Stomach (tissue), 19 donors: ENCODE results near the gene BSX. TPM values are rescaled to one million over a fixed set of nuclear protein-coding genes. Genes with fewer than 3 reads are reported as not detected.

Experiments used
- DNase-seq, 2 donors: peaks; one replicate each; pipeline versions ENCODE4 v3.0.0 to v3.0.0-alpha.2; 2013 to 2019
- H3K27ac ChIP-seq, 5 donors: fragments of 200-600 bp in 4 of 5; sonication (generic) in 4 of 5; one replicate each; pipeline ENCODE4 v1.5.1; 2013 to 2019; ENCODE audit warnings: mild to moderate bottlenecking in 1 of 5, moderate library complexity in 1 of 5
- H3K27me3 ChIP-seq, 3 donors: fragments of 200-600 bp; sonication (generic); one replicate each; pipeline ENCODE4 v1.5.1; 2017 to 2019; ENCODE audit warnings: mixed run types in 1 of 3
- H3K36me3 ChIP-seq, 4 donors: fragments of 200-600 bp; sonication (generic); 1 replicate in 3 of 4; 2 replicates in 1 of 4; pipeline ENCODE4 v1.5.1; 2016 to 2019
- H3K4me1 ChIP-seq, 4 donors: fragments of 200-600 bp; sonication (generic); one replicate each; pipeline ENCODE4 v1.5.1; 2016 to 2019
- H3K4me3 ChIP-seq, 4 donors: fragments of 200-600 bp; sonication (generic) in 3 of 4; one replicate each; pipeline ENCODE4 v1.5.1; 2016 to 2019; ENCODE audit warnings: mild to moderate bottlenecking in 1 of 4
- H3K9me3 ChIP-seq, 4 donors: fragments of 200-600 bp; sonication (generic); one replicate each; pipeline ENCODE4 v1.5.1; 2016 to 2019
- EP300 ChIP-seq: sonication (generic); formaldehyde crosslinking; IDR thresholded peaks from one replicate; pipeline ENCODE4 v1.6.1; 2017; ENCODE audit warnings: antibody characterized with exemption
- POLR2A ChIP-seq, 4 donors: fragments of 450-650 bp; IDR thresholded peaks; one replicate each; pipeline ENCODE4 v1.6.1; 2016; ENCODE audit warnings: antibody characterized with exemption in 4 of 4, control low read depth in 2 of 4, mild to moderate bottlenecking in 1 of 4, moderate library complexity in 1 of 4
- POLR2AphosphoS5 ChIP-seq, 3 donors: sonication (generic); formaldehyde crosslinking; IDR thresholded peaks; one replicate each; pipeline ENCODE4 v1.6.1; 2016; ENCODE audit warnings: antibody characterized with exemption in 3 of 3
- WGBS, 5 donors: extraction: QIAGEN DNeasy Blood & Tissue Kit in 3 of 5; methylation state at CpG; one replicate each; pipeline versions ENCODE4 v1.1.5 to v1.1.7; 2013 to 2018; 5-methylcytosine and 5-hydroxymethylcytosine counted together
- intact Hi-C: fragments of 100-400 bp; cut with DNase I; formaldehyde crosslinking; loops from one replicate; pipeline ENCODE4 v1.15.1; 2023; ENCODE audit warnings: low total_unique reads
- long read RNA-seq, 10 donors: transcript quantifications; one replicate each; lab custom pipeline, GENCODE V29; 2026
- polyA plus RNA-seq, 3 donors: library from polyadenylated mRNA; stranded (reverse); fragments of 200-250 nt; gene quantifications; one replicate each; pipeline ENCODE4 v1.2.3, GENCODE V29; 2013
- total RNA-seq, 5 donors: library from RNA; depleted of rRNA; stranded (reverse); fragments of >200 nt; gene quantifications; one replicate each; pipeline versions ENCODE4 v1.1.0 to v1.2.3, GENCODE V29; 2014 to 2016
- TF ChIP-seq, protein P1 (sequence below), 7 experiments: fragments of 450-650 bp in 4 of 7; fragments of 200-600 bp in 3 of 7; sonication (generic) in 3 of 7; IDR thresholded peaks; one replicate each; pipeline ENCODE4 v1.5.1; 2016 to 2019; ENCODE audit warnings: antibody characterized with exemption in 7 of 7, control low read depth in 2 of 7, mild to moderate bottlenecking in 1 of 7
- donor health status: healthy with polysubstance abuse.
- donor health status: Bipolar disorder and iron deficiency.
- donor health status: healthy.

Gene BSX
- total RNA-seq, result not detected
- polyA plus RNA-seq, result not detected
- long read RNA-seq, donor 1, result 0 reads
- long read RNA-seq, donor 2, result 0 reads
- long read RNA-seq, donor 3, result 0 reads
- long read RNA-seq, donor 4, result 0 reads
- long read RNA-seq, donor 5, result 0 reads
- long read RNA-seq, donor 6, result 0 reads
- long read RNA-seq, donor 7, result 0 reads
- long read RNA-seq, donor 8, result 0 reads
- long read RNA-seq, donor 9, result 0 reads
- long read RNA-seq, donor 10, result 0 reads

DNA sequence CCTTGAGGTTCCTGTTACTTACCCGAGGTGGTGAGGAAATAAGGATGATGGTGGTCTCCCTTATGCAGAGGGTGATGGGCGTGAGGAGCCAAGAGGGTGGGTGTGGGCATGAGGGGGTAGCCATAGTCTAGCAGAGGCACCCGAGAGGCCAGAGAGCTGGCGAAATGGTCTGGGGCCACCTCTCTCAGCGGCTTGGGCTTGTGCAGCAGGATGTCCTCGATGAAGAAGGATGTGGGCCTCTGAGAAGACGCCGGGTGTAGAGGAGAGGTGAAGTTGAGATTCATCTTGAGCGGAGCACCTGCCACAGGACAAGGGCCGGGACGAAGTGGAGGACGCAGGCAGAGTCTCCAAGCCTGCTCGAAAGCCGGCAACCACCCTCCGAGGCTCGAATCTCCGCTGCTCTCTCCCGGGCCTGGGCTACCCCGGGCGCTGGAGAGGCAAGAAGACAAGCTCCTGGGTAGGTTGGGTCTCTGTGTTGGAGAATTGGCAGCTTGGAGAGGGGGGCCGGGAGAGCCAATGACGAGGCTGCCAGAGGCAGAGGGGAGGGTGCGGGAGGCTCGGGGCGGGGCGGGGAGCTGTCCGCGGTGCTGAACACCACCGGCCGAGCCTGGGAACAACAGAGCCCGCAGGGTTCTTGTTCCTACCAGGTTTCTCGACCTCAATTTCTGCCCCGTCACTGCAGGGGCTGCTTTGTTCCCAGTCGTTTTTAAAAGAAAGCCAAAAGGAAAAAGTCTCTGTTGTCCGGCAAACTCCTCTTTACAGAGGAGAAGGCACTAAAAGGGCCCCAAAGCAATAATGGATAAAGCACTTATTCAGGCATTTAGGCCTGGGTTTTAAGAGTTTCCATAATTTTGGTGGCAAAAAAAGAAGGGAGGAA lies at the start of gene BSX:
Gene BSX, minus strand, starts transcription at position 447 of the 877 bp plus-strand sequence. Its CDS starts 163 bp downstream, at position 284.
- H3K4me1 ChIP-seq, result peaks cover 17 to 49% (median 31%) of the 10 kb centered on the region in 4 donors
- peaks cover 0 to 6% (median 0%) of the 10 kb centered on the region in 4 donors for H3K9me3 ChIP-seq
- TF ChIP-seq, protein P1, sequence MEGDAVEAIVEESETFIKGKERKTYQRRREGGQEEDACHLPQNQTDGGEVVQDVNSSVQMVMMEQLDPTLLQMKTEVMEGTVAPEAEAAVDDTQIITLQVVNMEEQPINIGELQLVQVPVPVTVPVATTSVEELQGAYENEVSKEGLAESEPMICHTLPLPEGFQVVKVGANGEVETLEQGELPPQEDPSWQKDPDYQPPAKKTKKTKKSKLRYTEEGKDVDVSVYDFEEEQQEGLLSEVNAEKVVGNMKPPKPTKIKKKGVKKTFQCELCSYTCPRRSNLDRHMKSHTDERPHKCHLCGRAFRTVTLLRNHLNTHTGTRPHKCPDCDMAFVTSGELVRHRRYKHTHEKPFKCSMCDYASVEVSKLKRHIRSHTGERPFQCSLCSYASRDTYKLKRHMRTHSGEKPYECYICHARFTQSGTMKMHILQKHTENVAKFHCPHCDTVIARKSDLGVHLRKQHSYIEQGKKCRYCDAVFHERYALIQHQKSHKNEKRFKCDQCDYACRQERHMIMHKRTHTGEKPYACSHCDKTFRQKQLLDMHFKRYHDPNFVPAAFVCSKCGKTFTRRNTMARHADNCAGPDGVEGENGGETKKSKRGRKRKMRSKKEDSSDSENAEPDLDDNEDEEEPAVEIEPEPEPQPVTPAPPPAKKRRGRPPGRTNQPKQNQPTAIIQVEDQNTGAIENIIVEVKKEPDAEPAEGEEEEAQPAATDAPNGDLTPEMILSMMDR (IDR thresholded peaks at IDR 0.05), result no peak
- 5 to 15% (median 8%) methylated on average over 21 to 35 of the region's 35 CpGs for WGBS, 5 donors
- peaks cover 35 to 100% (median 95%) of the 10 kb centered on the region in 3 donors for H3K27me3 ChIP-seq
- no peak within 1 kb of the TSS for H3K4me3 ChIP-seq
- no peak within 1 kb of the TSS for H3K27ac ChIP-seq
- DNase-seq, result peak; percentile 45 to 88
- intact Hi-C loops, result no loop called here
- no peaks in the 10 kb centered on the region for H3K36me3 ChIP-seq

DNA sequence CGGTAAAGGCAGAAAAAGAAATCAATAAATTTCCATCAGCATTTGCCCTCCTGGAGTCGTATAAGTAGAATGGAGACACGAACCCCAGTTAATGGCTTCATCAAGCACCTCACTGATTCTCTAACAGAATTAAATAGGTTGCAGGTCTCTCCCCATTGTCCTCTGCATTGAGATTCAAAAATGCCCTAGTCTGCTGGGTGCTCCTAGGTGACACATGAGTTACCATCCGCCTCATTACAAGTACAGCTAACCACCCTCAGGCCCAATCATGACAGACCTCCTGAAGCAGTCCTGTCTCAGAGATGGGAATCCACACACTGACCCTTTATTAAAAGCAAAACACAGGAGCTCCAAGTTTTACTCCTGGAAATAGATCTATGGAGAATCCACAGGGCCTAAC lies 48.9 kb upstream of the BSX start:
- no peak overlapping the region for H3K4me3 ChIP-seq
- intact Hi-C loops, result no loop called here
- WGBS, 5 donors, result 53 to 67% (median 61%) methylated on average over 4 of the region's 4 CpGs
- H3K9me3 ChIP-seq, result no peaks in the 10 kb centered on the region
- H3K27ac ChIP-seq, result no peak overlapping the region
- H3K27me3 ChIP-seq, result peaks cover 0 to 7% (median 0%) of the 10 kb centered on the region in 3 donors
- no peaks in the 10 kb centered on the region for H3K36me3 ChIP-seq
- TF ChIP-seq EP300, result no peak
- TF ChIP-seq POLR2A (IDR thresholded peaks at IDR 0.05), result no peak
- TF ChIP-seq, protein P1 (IDR thresholded peaks at IDR 0.05), result no peak
- no peak for TF ChIP-seq POLR2AphosphoS5 (IDR thresholded peaks at IDR 0.05)
- no peaks in the 10 kb centered on the region for H3K4me1 ChIP-seq
- no peak for DNase-seq

DNA sequence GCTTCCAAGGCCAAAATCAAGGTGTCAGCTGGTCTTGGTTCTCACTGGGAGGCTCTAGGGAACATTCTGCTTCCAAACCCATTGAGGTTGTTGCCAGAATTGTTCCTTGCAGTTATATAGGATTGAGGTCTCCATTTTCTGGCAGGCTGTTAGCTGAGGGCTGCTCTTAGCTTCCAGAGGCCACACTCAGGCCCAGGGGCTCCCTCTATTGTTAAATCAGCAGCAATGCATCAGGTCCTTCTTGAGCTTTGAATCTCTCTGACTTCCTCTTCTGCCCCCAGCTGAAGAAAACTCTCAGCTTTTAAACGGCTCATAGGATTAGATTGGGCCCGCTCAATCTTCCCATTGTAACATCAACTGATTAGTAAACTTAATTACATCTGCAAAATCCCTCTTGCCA lies 39.3 kb upstream of the BSX start:
- Histone ChIP-seq H3K36me3 (no peaks in the 10 kb centered on the region), H3K4me3 (no peak overlapping the region), H3K9me3 (no peaks in the 10 kb centered on the region), H3K27ac (no peak overlapping the region), H3K27me3 (peaks cover 0 to 30% (median 0%) of the 10 kb centered on the region in 3 donors), H3K4me1 (peaks cover 0 to 8% (median 3%) of the 10 kb centered on the region in 4 donors)
- WGBS, 5 donors, result 33 to 55% (median 41%) methylated on average over 2 of the region's 2 CpGs
- peak in 1 of 2 donors; percentile 56 for DNase-seq
- intact Hi-C loops, result loop anchor here (5.0 kb wide), 1 partner anchor 159 kb away; no protein-coding TSS in a partner anchor
- TF ChIP-seq POLR2A (IDR thresholded peaks at IDR 0.05), result no peak
- no peak for TF ChIP-seq EP300
- TF ChIP-seq POLR2AphosphoS5 (IDR thresholded peaks at IDR 0.05), result no peak
- TF ChIP-seq, protein P1 (IDR thresholded peaks at IDR 0.05), result peak in 2 of 7 experiments; percentile 8 to 10

- WGBS, 5 donors, result 74 to 89% (median 83%) methylated on average over 9 of the region's 9 CpGs
- Histone ChIP-seq H3K4me3 (no peak overlapping the region), H3K36me3 (no peaks in the 10 kb centered on the region), H3K27ac (no peak overlapping the region), H3K27me3 (peaks cover 0 to 33% (median 0%) of the 10 kb centered on the region in 3 donors), H3K9me3 (no peaks in the 10 kb centered on the region), H3K4me1 (peaks cover 0 to 8% (median 3%) of the 10 kb centered on the region in 4 donors)
- intact Hi-C loops, result no loop called here
- no peak for DNase-seq
- TF ChIP-seq POLR2A (IDR thresholded peaks at IDR 0.05), result no peak
- no peak for TF ChIP-seq EP300
- no peak for TF ChIP-seq POLR2AphosphoS5 (IDR thresholded peaks at IDR 0.05)
- TF ChIP-seq, protein P1 (IDR thresholded peaks at IDR 0.05), result no peak
These were observed 37.1 kb upstream of the BSX start for GRCh38 chr11:123018702-123019101.
